IPS-15b (cell line): Measurements from ENCODE around the gene CLEC16A.

ENCODE experiments used
- H3K27me3 ChIP-seq: one replicate; pipeline ENCODE4 v1.6.1; 2013; ENCODE audit warnings: low read length; ENCODE audit not compliant: control insufficient read depth, insufficient read depth
- H3K36me3 ChIP-seq: one replicate; pipeline ENCODE4 v1.6.1; 2013; ENCODE audit warnings: low read length; ENCODE audit not compliant: control insufficient read depth, insufficient read depth
- H3K4me1 ChIP-seq: one replicate; pipeline ENCODE4 v1.6.1; 2013; ENCODE audit warnings: mild to moderate bottlenecking, low read length; ENCODE audit not compliant: control insufficient read depth, insufficient read depth
- H3K4me3 ChIP-seq: one replicate; pipeline ENCODE4 v1.5.1; 2013; ENCODE audit warnings: low read depth, low read length
- H3K9ac ChIP-seq: one replicate; pipeline ENCODE4 v1.6.1; 2013; ENCODE audit warnings: low read depth, mild to moderate bottlenecking, low read length
- H3K9me3 ChIP-seq: one replicate; pipeline ENCODE4 v1.6.1; 2013; ENCODE audit warnings: mild to moderate bottlenecking, low read length; ENCODE audit not compliant: control insufficient read depth, insufficient read depth

Gene CLEC16A

DNA sequence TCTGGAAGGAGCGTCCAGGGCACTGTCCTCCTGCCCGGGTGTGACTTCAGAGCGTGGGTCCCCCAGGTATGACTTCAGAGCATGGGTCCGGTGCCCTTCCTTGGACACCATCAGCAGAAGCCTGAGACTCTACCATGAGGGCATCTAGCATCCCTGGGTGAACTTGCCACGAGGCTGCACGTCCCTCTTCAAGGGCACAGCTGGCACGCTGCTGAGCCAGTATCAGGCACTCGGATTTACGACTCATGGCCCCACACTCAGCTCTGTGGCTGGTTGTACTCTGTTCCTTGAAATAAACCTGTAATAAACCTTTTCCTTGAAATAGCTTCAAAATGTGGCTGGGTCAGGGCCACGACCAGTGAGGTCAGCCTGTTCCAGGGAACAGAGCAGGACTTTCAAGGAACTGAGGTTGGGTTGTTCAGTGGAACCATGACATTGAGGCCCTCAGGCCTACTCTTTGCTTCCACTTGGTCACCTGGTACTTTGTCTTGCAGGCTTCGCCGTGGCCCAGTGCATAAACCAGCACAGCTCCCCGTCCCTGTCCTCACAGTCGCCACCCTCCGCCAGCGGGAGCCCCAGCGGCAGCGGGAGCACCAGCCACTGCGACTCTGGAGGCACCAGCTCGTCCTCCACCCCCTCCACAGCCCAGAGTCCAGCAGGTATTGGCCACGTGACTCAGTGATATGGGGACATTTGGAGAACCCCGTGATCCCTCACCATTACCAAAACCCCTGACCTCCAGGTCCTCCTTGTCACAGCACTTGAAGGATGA is 221.7 kb downstream of the CLEC16A start:
- H3K9ac ChIP-seq = no peak overlapping the region
- H3K4me3 ChIP-seq = no peak overlapping the region
- H3K9me3 ChIP-seq = no peaks in the 10 kb centered on the region
- H3K27me3 ChIP-seq = no peaks in the 10 kb centered on the region
- H3K36me3 ChIP-seq = peaks cover 14% of the 10 kb centered on the region
- H3K4me1 ChIP-seq = no peaks in the 10 kb centered on the region

DNA sequence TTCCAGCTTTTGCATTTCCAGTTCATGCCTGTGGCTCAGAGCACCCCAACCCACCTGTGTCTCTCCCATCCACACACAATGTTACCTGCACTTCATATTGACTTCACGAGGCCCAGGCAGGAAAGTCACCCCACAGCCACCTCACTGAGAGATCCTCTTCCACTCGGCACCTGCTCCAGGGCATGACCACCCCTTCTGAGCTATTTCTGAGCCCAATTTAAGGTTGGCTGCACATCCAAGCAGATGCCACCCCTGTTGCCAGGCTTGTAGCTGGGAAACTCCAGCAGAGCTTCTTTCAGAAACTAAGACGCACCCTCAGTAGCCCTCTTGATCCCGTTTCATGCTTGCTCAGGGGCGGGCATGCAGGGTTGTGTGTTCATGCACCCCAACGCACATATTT is 223.2 kb downstream of the CLEC16A start:
- Histone ChIP-seq H3K36me3 (peaks cover 14% of the 10 kb centered on the region), H3K9ac (no peak overlapping the region), H3K4me3 (no peak overlapping the region), H3K9me3 (no peaks in the 10 kb centered on the region), H3K27me3 (no peaks in the 10 kb centered on the region), H3K4me1 (no peaks in the 10 kb centered on the region)

DNA sequence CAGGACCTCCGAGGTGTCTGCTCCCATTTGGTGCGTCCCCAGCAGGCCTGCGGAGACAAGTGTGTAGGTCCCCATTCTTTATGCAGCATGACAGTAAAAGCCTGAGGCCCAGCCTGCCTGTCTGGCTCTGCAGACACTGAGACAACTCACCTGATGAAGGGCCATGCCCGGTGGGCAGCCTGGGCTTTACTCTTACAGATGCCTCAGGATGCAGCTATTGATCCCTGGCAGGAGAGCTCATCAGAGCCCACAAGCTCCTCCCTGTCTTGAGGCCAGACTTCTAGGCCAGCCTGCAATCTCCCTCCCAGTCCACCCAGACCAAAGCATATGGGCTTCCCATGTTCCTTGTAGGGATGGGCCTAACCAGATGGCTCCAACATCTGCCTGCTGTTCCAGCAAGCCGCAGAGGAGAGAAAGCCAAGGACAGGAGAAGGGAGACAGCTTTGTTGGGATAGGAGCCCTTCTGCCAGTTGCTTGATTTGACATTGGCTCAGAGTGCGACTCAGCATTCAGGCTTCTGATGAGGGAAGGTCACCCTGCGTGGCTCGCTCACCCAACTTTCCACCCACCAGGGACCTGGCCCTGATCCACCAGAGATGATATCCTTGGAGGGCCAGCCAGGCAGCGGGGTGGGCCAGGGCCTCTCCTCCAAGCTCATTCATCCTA is 224.2 kb downstream of the CLEC16A start:
- Histone ChIP-seq H3K9ac (no peak overlapping the region), H3K4me3 (no peak overlapping the region), H3K9me3 (no peaks in the 10 kb centered on the region), H3K4me1 (no peaks in the 10 kb centered on the region), H3K27me3 (no peaks in the 10 kb centered on the region), H3K36me3 (peaks cover 14% of the 10 kb centered on the region)

DNA sequence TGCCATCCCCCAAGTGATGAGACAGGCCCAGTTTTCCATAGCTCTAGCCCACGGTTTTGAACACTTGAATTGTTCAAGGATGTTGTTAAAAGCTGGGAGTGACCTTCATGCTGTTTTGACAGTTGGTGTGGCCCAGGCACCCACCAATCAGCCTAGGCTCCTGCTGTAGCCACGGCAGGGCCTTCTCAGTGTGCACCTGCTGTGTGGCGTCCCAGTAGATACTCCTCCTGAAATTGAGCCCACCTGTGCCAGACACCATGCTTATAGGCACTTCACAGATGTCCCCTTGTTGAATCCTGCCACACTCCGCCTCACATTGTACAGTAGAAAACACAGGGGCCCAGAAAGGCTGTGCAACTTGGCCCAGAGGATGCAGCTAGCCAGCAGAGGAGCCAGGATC is 225.3 kb downstream of the CLEC16A start:
- Histone ChIP-seq H3K4me1 (no peaks in the 10 kb centered on the region), H3K27me3 (no peaks in the 10 kb centered on the region), H3K9me3 (no peaks in the 10 kb centered on the region), H3K4me3 (no peak overlapping the region), H3K9ac (no peak overlapping the region), H3K36me3 (peaks cover 16% of the 10 kb centered on the region)

DNA sequence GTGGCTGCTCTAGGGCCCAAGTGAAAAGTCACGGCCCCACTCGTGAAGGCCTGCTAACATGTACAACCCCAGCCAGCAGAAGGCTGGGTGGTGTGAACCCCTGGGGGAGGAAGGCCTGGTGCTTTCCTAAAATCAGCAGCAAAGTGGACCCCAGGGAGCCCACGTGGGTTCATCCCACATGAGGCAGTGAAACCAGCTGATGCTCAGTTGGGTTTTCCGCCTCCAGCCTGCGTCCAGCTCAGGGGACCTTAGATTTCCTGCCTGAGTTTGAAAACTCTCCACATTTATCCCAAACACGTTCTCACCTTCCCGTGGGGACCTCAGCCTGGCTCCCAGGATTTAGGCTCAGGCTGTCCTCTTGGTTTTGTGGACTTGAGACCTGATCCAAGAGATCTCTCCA is 225.8 kb downstream of the CLEC16A start:
- Histone ChIP-seq H3K9me3 (no peaks in the 10 kb centered on the region), H3K27me3 (no peaks in the 10 kb centered on the region), H3K4me3 (no peak overlapping the region), H3K9ac (no peak overlapping the region), H3K36me3 (peaks cover 16% of the 10 kb centered on the region), H3K4me1 (no peaks in the 10 kb centered on the region)

DNA sequence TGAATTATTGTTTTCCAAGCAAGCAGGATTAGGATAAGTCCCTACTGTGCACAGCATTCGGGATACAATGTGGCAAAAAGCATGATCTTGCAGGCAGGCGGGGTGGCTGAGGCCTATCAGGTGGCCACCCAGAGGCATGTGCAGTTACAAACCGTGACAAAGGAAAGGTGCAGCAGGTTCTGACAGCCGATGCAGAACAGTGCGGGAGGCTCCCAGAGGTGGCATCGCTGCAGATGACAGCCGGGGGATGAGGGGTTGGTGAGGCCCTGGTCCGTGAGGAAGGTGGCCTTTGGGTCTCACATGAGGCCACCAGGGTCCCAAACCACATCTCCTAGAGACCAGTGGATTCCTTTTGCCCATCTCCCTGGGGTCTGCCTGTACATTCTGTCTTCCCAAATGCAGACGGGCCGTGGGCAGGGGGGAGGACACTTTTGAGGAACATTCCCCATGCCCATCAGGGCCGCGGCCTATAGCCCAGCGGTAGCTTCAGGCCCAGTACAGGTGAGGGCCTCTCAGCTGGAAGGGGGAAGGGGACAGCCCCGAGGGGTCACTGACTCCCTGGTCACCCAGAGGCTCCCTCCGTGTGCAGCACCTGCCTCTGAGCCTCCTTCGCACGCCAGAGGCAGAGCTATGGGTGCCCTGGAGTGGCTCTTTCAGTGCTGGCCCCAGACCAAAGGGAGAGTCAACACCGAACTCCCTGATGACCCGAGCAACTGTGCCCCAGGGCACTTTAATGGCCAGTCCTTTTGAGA is 226.5 kb downstream of the CLEC16A start:
- Histone ChIP-seq H3K36me3 (peaks cover 16% of the 10 kb centered on the region), H3K4me3 (no peak overlapping the region), H3K4me1 (no peaks in the 10 kb centered on the region), H3K9me3 (no peaks in the 10 kb centered on the region), H3K27me3 (no peaks in the 10 kb centered on the region), H3K9ac (no peak overlapping the region)

DNA sequence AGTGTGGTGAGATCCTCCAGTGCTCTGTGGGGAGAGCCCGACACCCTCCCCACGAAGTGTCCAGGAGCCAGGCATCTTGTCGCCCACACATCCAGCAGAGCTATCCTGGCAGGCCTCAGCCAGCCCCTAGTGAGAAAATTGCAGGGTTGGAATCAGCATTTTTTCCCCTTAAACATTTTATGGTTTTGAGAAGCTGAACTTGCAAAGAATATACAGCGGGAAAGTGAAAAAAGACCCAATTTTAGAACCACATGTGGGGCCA is 227.0 kb downstream of the CLEC16A start:
- no peak overlapping the region for H3K4me3 ChIP-seq
- no peaks in the 10 kb centered on the region for H3K4me1 ChIP-seq
- H3K9ac ChIP-seq = no peak overlapping the region
- no peaks in the 10 kb centered on the region for H3K27me3 ChIP-seq
- H3K36me3 ChIP-seq = peaks cover 16% of the 10 kb centered on the region
- H3K9me3 ChIP-seq = no peaks in the 10 kb centered on the region

DNA sequence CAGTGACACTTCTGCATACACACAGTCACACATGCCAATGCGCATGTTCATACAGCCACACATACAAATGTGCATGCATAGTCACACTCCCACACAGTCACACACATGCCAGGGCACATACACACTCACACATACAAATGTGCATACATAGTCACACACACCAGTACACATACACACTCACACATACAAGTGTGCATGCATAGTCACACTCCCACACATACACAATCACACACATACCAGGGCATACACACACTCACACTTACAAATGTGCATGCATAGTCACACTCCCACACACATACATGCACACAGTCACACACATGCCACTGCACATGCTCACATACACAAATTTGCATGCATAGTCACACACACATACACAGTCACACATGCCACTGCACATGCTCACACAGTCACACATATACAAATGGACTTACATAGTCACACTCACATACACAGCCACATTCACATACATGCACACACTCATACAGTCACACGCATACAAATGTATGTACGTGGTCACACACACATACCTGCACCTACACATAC is 227.5 kb downstream of the CLEC16A start:
- Histone ChIP-seq H3K9ac (no peak overlapping the region), H3K9me3 (no peaks in the 10 kb centered on the region), H3K27me3 (no peaks in the 10 kb centered on the region), H3K4me3 (no peak overlapping the region), H3K4me1 (no peaks in the 10 kb centered on the region), H3K36me3 (peaks cover 16% of the 10 kb centered on the region)

DNA sequence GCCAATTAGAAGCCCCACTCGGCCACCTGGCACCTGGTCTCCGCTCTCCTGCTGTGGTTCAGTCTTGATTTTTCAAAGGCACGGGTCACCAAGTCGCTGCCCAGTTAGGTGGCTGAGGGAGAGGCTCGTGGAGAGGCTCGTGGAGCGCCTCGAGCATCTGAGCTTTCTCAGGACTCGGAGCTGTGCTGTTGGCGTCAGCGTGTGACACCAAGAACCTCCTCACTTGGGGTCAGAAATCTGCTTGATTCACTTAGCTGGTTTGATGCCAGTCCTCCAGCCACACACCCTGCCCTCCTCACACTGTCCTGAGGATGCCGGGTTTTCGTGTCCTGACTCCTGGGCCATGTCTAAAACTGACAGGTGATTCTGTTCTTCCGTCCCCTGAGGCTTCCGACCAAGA is 229.1 kb downstream of the CLEC16A start:
- no peaks in the 10 kb centered on the region for H3K4me1 ChIP-seq
- no peak overlapping the region for H3K4me3 ChIP-seq
- H3K36me3 ChIP-seq = peaks cover 10% of the 10 kb centered on the region
- H3K9ac ChIP-seq = no peak overlapping the region
- H3K27me3 ChIP-seq = no peaks in the 10 kb centered on the region
- no peaks in the 10 kb centered on the region for H3K9me3 ChIP-seq

DNA sequence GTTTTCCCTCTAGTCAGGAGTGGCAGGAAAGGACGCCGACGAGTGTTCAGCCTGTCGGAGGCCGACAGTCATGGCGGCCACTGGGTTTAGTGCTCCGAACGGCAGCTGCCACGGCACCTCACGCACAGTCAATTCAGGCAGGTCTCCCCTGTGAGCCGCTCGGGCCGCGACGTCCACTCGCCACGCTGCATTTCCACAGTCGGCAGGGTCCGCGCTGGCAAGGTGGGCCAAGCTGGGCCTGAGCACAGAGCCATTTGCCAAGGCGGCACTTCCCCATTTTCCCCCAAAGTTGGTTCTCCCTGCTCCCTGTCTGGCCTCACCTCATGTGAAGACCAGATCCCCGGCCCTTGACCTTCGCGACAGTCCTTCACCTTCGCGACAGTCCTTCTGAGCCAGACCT is 229.8 kb downstream of the CLEC16A start:
- H3K36me3 ChIP-seq = peaks cover 5% of the 10 kb centered on the region

DNA sequence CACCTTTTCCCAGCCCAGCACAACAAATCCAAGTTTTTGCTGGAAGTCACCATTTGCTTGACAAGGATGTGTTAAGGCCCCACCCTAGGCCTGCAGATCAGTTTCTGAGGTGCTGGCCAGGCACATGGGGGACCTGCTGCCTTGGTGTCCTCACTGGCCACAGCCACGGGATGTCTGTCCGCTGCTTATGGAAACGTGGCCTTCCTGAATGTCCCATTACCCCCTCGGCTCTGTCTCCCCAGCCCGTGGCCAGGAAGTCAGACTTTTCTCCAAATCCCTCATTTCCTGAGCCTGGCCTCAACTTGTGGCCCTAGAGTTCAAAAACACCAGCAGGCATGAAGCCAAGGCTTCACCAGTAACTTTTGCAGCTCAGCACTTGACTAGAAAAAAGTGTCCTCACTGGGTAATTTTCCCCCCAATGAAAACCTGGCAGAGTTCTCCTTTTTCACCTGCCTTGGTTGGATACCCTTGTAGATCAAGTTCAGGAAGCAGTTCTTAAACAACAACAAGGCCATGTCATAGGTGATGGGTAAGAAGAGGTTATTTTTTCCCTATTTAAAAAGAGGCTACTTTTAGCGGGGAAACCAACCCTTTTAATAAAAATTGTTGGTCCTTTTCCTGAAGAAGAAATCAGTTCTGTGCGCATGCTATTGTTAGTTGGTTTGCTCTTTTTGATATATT is 230.9 kb downstream of the CLEC16A start:
- Histone ChIP-seq H3K9me3 (no peaks in the 10 kb centered on the region), H3K4me3 (no peak overlapping the region), H3K36me3 (peaks cover 11% of the 10 kb centered on the region), H3K4me1 (no peaks in the 10 kb centered on the region), H3K9ac (no peak overlapping the region), H3K27me3 (no peaks in the 10 kb centered on the region)

More for the DNA sequence above, 229.8 kb downstream of the CLEC16A start:
- Histone ChIP-seq H3K9ac (no peak overlapping the region), H3K27me3 (no peaks in the 10 kb centered on the region), H3K9me3 (no peaks in the 10 kb centered on the region), H3K4me1 (no peaks in the 10 kb centered on the region), H3K4me3 (no peak overlapping the region)
